PC-9 (cell line): ENCODE data around the gene P2RX6. TPM values are rescaled to one million over a fixed set of nuclear protein-coding genes. Genes with fewer than 3 reads are reported as not detected.

Experiments
- BruUV-seq: library from RNA; stranded (reverse); fragments of 400-500 nt; replicated peaks from 2 replicates; lab custom pipeline; 2021; lab: Mats Ljungman, UMichigan
- CTCF ChIA-PET: fragments of 300-600 bp; sonication (Branson Sonifier 250); formaldehyde crosslinking; loops from one replicate; lab custom pipeline; 2022; ENCODE audit warnings: antibody characterized with exemption; lab: Charles Lee
- POLR2A ChIA-PET: fragments of 300-600 bp; sonication (Branson Sonifier 250); formaldehyde crosslinking; loops from one replicate; lab custom pipeline; 2022; ENCODE audit warnings: antibody characterized with exemption; ENCODE audit not compliant: unreplicated experiment; lab: Charles Lee
- DNase-seq, 2 experiments: peaks; one replicate each; pipeline versions ENCODE4 v3.0.0 to v3.0.0-alpha.2; 2015 to 2022; ENCODE audit warnings: mixed read lengths in 1 of 2
- H2AFZ ChIP-seq: fragments of 200-600 bp; sonication (generic); 2 replicates; pipeline ENCODE4 v1.8.1; 2017; ENCODE audit warnings: antibody characterized with exemption
- H3F3A ChIP-seq: fragments of 200-600 bp; sonication (generic); 2 replicates; pipeline ENCODE4 v1.8.1; 2017; ENCODE audit warnings: antibody characterized with exemption, mild to moderate bottlenecking, low read depth; ENCODE audit not compliant: insufficient read depth
- H3K27ac ChIP-seq: fragments of 200-600 bp; sonication (generic); 2 replicates; pipeline ENCODE4 v1.6.1; 2016; ENCODE audit warnings: mixed run types
- H3K27me3 ChIP-seq: fragments of 200-600 bp; sonication (generic); 2 replicates; pipeline ENCODE4 v1.6.1; 2016; ENCODE audit warnings: low read depth, mixed run types; ENCODE audit not compliant: insufficient read depth
- H3K36me3 ChIP-seq: fragments of 200-600 bp; sonication (generic); 2 replicates; pipeline ENCODE4 v1.6.1; 2016; ENCODE audit warnings: low read depth, mixed run types
- H3K4me1 ChIP-seq: fragments of 200-600 bp; sonication (generic); replicated peaks from 2 replicates; pipeline ENCODE4 v1.6.1; 2016; ENCODE audit warnings: mixed run types; ENCODE audit not compliant: insufficient read depth
- H3K4me2 ChIP-seq: fragments of 200-600 bp; sonication (generic); 2 replicates; pipeline ENCODE4 v1.6.1; 2017; ENCODE audit warnings: mixed run types
- H3K4me3 ChIP-seq: fragments of 200-600 bp; sonication (generic); 2 replicates; pipeline ENCODE4 v1.6.1; 2016; ENCODE audit warnings: mixed run types
- H3K79me2 ChIP-seq: fragments of 200-600 bp; sonication (generic); 2 replicates; pipeline ENCODE4 v1.6.1; 2017; ENCODE audit warnings: low read depth, mixed run types
- H3K9me2 ChIP-seq: fragments of 200-600 bp; sonication (generic); 2 replicates; pipeline ENCODE4 v1.8.1; 2017; ENCODE audit warnings: mild to moderate bottlenecking; ENCODE audit not compliant: insufficient read depth
- H3K9me3 ChIP-seq: fragments of 200-600 bp; sonication (generic); 2 replicates; pipeline ENCODE4 v1.8.1; 2016; ENCODE audit warnings: low read depth; ENCODE audit not compliant: insufficient read depth
- H4K20me1 ChIP-seq: fragments of 200-600 bp; sonication (generic); 2 replicates; pipeline ENCODE4 v1.8.1; 2017; ENCODE audit not compliant: insufficient read depth
- EZH2 ChIP-seq: fragments of 200-600 bp; sonication (generic); IDR thresholded peaks from 2 replicates; pipeline ENCODE4 v1.8.0; 2017; ENCODE audit warnings: antibody characterized with exemption, low read depth
- intact Hi-C: fragments of 100-400 bp; cut with micrococcal nuclease; formaldehyde crosslinking; loops from one replicate; pipeline ENCODE4 v1.10.0; 2022; ENCODE audit not compliant: unreplicated experiment
- total RNA-seq: library from RNA; stranded (reverse); gene quantifications from 2 replicates; pipeline ENCODE4 v1.2.3, GENCODE V29; 2021
- TF ChIP-seq, protein P1 (sequence below): fragments of 200-600 bp; sonication (generic); conservative IDR thresholded peaks from 2 replicates; pipeline ENCODE4 v1.6.1; 2017; ENCODE audit warnings: mixed run types, antibody characterized with exemption, mild to moderate bottlenecking, moderate library complexity

Gene P2RX6
- total RNA-seq, 1 experiment from 2014 or later = 2.7 TPM

DNA sequence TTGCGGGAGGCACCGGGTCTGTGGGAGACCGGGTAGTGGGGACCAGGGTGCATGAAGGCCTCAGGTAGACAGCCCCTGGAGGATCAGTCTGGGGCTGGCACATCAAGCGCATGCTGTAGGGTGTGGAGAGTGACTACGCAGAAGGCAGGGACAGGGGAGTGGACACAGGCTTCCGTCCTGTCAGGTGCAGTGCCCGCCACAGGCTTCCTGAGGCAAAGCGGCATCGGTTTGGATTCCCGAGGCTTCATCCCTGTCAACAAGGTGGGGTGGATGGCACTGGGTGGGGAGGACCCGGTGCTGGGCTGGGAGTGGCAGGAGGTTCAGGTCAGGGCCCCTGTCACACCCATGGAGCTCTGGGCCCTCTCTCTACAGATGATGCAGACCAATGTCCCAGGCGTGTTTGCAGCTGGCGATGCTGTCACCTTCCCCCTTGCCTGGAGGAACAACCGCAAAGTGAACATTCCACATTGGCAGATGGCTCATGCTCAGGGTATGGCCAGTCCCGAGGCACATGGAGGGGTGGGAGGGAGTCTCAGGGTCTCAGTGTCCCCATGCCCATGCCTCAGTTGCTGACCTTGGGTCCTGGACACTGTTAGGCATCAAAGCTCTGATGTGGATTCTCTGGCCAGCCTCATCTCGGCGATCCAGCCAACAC is 37.3 kb upstream of the P2RX6 start:
- Histone ChIP-seq H3K79me2 (no peaks in the 10 kb centered on the region), H3K4me3 (no peak overlapping the region), H3K9me3 (peaks cover 5% of the 10 kb centered on the region; the same call in 1 of the 2 replicates), H3K9me2 (no peaks in the 10 kb centered on the region), H3F3A (no peaks in the 10 kb centered on the region), H3K27ac (no peak overlapping the region), H3K27me3 (no peaks in the 10 kb centered on the region), H3K36me3 (no peaks in the 10 kb centered on the region), H4K20me1 (no peaks in the 10 kb centered on the region), H2AFZ (no peak overlapping the region), H3K4me2 (no peak overlapping the region), H3K4me1 (no peaks in the 10 kb centered on the region)
- CTCF ChIA-PET = no interaction called here
- POLR2A ChIA-PET = no interaction called here
- no TSS peak for BruUV-seq
- intact Hi-C loops = no loop called here
- no peak for TF ChIP-seq EZH2
- TF ChIP-seq, protein P1, sequence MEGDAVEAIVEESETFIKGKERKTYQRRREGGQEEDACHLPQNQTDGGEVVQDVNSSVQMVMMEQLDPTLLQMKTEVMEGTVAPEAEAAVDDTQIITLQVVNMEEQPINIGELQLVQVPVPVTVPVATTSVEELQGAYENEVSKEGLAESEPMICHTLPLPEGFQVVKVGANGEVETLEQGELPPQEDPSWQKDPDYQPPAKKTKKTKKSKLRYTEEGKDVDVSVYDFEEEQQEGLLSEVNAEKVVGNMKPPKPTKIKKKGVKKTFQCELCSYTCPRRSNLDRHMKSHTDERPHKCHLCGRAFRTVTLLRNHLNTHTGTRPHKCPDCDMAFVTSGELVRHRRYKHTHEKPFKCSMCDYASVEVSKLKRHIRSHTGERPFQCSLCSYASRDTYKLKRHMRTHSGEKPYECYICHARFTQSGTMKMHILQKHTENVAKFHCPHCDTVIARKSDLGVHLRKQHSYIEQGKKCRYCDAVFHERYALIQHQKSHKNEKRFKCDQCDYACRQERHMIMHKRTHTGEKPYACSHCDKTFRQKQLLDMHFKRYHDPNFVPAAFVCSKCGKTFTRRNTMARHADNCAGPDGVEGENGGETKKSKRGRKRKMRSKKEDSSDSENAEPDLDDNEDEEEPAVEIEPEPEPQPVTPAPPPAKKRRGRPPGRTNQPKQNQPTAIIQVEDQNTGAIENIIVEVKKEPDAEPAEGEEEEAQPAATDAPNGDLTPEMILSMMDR = no peak
- no peak for DNase-seq

DNA sequence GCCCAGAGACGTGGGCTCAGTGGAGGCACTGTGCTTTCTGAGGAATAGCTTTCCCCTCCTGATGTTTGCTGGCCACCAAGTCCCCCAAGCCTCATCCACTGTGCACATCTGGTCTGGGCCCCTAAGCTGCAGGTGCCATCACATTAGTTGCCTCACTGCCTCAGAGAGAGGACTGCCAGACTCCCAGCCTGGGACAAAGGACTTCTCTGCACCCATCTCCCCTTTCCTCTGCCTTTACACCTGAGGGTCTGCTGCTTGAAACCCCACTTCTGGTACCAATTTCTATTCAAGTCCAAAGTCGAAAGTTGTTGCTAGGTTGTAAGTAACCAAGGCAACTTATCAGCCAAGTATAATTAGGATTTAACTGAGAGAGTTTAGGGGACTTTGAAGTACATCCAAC is 36.5 kb upstream of the P2RX6 start:
- intact Hi-C loops = no loop called here
- Histone ChIP-seq H3F3A (no peaks in the 10 kb centered on the region), H2AFZ (no peak overlapping the region), H4K20me1 (no peaks in the 10 kb centered on the region), H3K36me3 (no peaks in the 10 kb centered on the region), H3K27me3 (no peaks in the 10 kb centered on the region), H3K9me3 (peaks cover 5% of the 10 kb centered on the region; the same call in 1 of the 2 replicates), H3K79me2 (no peaks in the 10 kb centered on the region), H3K4me1 (peaks cover 8% of the 10 kb centered on the region; the same call in 1 of the 2 replicates), H3K4me3 (no peak overlapping the region), H3K4me2 (no peak overlapping the region), H3K27ac (no peak overlapping the region), H3K9me2 (no peaks in the 10 kb centered on the region)
- BruUV-seq = no TSS peak
- no peak for DNase-seq
- ChIA-PET POLR2A (no interaction called here), CTCF (no interaction called here)
- TF ChIP-seq, protein P1 = no peak
- TF ChIP-seq EZH2 = no peak

- Histone ChIP-seq H3K9me2 (no peaks in the 10 kb centered on the region), H3K27ac (no peak overlapping the region), H3K4me2 (no peak overlapping the region), H3K79me2 (no peaks in the 10 kb centered on the region), H2AFZ (no peak overlapping the region), H3K4me3 (no peak overlapping the region), H4K20me1 (no peaks in the 10 kb centered on the region), H3K27me3 (no peaks in the 10 kb centered on the region), H3K36me3 (no peaks in the 10 kb centered on the region), H3K4me1 (peaks cover 8% of the 10 kb centered on the region; the same call in 1 of the 2 replicates), H3K9me3 (peaks cover 5% of the 10 kb centered on the region; the same call in 1 of the 2 replicates), H3F3A (no peaks in the 10 kb centered on the region)
- intact Hi-C loops = no loop called here
- TF ChIP-seq EZH2 = no peak
- no peak for DNase-seq
- ChIA-PET CTCF (no interaction called here), POLR2A (no interaction called here)
- no TSS peak for BruUV-seq
These were observed 35.6 kb upstream of the P2RX6 start for GRCh38 chr22:20979243-20979809.
